ENCODE data around the gene BMP7.

The BMP7 gene

GRCh38 chr20:57306747-57307146, 40.3 kb upstream of the BMP7 start:
- no CpG with 5 or more reads among the region's 5 CpGs for WGBS (ENCODE audit: insufficient coverage, insufficient read length)
- H3K27me3 ChIP-seq (ENCODE audit: control insufficient read depth, insufficient read depth, low read length), result no peaks in the 10 kb centered on the region
- no peaks in the 10 kb centered on the region for H3K4me1 ChIP-seq (ENCODE audit: control insufficient read depth, insufficient read depth, low read length)
- H3K36me3 ChIP-seq (ENCODE audit: control insufficient read depth, insufficient read depth, low read length), result no peaks in the 10 kb centered on the region
- no peaks in the 10 kb centered on the region for H3K9me3 ChIP-seq (ENCODE audit: control insufficient read depth, insufficient read depth, low read length)
- no peak overlapping the region for H3K4me3 ChIP-seq (ENCODE audit: low read length)
- H3K27ac ChIP-seq (ENCODE audit: low read length), result no peak overlapping the region
- DNase-seq (ENCODE audit: low read depth, low spot score), result no peak

GRCh38 chr20:57301026-57301425, 34.6 kb upstream of the BMP7 start:
- H3K4me3 ChIP-seq (ENCODE audit: low read length), result no peak overlapping the region
- DNase-seq (ENCODE audit: low read depth, low spot score), result no peak
- no peaks in the 10 kb centered on the region for H3K36me3 ChIP-seq (ENCODE audit: control insufficient read depth, insufficient read depth, low read length)
- WGBS (ENCODE audit: insufficient coverage, insufficient read length), result no CpG with 5 or more reads among the region's 14 CpGs
- H3K27me3 ChIP-seq (ENCODE audit: control insufficient read depth, insufficient read depth, low read length), result no peaks in the 10 kb centered on the region
- H3K4me1 ChIP-seq (ENCODE audit: control insufficient read depth, insufficient read depth, low read length), result no peaks in the 10 kb centered on the region
- no peaks in the 10 kb centered on the region for H3K9me3 ChIP-seq (ENCODE audit: control insufficient read depth, insufficient read depth, low read length)
- H3K27ac ChIP-seq (ENCODE audit: low read length), result no peak overlapping the region

GRCh38 chr20:57298457-57298856, 32.0 kb upstream of the BMP7 start:
- Histone ChIP-seq H3K9me3 (ENCODE audit: control insufficient read depth, insufficient read depth, low read length) (no peaks in the 10 kb centered on the region), H3K4me3 (ENCODE audit: low read length) (no peak overlapping the region), H3K27ac (ENCODE audit: low read length) (no peak overlapping the region), H3K4me1 (ENCODE audit: control insufficient read depth, insufficient read depth, low read length) (peaks cover 2% of the 10 kb centered on the region; the same call in 1 of the 2 replicates), H3K27me3 (ENCODE audit: control insufficient read depth, insufficient read depth, low read length) (no peaks in the 10 kb centered on the region), H3K36me3 (ENCODE audit: control insufficient read depth, insufficient read depth, low read length) (no peaks in the 10 kb centered on the region)
- WGBS (ENCODE audit: insufficient coverage, insufficient read length), result no CpG with 5 or more reads among the region's 4 CpGs
- no peak for DNase-seq (ENCODE audit: low read depth, low spot score)

GRCh38 chr20:57294550-57294949, 28.1 kb upstream of the BMP7 start:
- no peak overlapping the region for H3K4me3 ChIP-seq (ENCODE audit: low read length)
- peaks cover 2% of the 10 kb centered on the region; the same call in 1 of the 2 replicates for H3K4me1 ChIP-seq (ENCODE audit: control insufficient read depth, insufficient read depth, low read length)
- DNase-seq (ENCODE audit: low read depth, low spot score), result no peak
- no peak overlapping the region for H3K27ac ChIP-seq (ENCODE audit: low read length)
- H3K27me3 ChIP-seq (ENCODE audit: control insufficient read depth, insufficient read depth, low read length), result no peaks in the 10 kb centered on the region
- WGBS (ENCODE audit: insufficient coverage, insufficient read length), result no CpG with 5 or more reads among the region's 3 CpGs
- no peaks in the 10 kb centered on the region for H3K9me3 ChIP-seq (ENCODE audit: control insufficient read depth, insufficient read depth, low read length)
- H3K36me3 ChIP-seq (ENCODE audit: control insufficient read depth, insufficient read depth, low read length), result no peaks in the 10 kb centered on the region

- WGBS (ENCODE audit: insufficient coverage, insufficient read length), result no CpG with 5 or more reads among the region's 7 CpGs
- Histone ChIP-seq H3K4me3 (ENCODE audit: low read length) (no peak overlapping the region), H3K9me3 (ENCODE audit: control insufficient read depth, insufficient read depth, low read length) (no peaks in the 10 kb centered on the region), H3K27me3 (ENCODE audit: control insufficient read depth, insufficient read depth, low read length) (no peaks in the 10 kb centered on the region), H3K36me3 (ENCODE audit: control insufficient read depth, insufficient read depth, low read length) (no peaks in the 10 kb centered on the region), H3K4me1 (ENCODE audit: control insufficient read depth, insufficient read depth, low read length) (peaks cover 2% of the 10 kb centered on the region; the same call in 1 of the 2 replicates), H3K27ac (ENCODE audit: low read length) (no peak overlapping the region)
- no peak for DNase-seq (ENCODE audit: low read depth, low spot score)
These were observed 27.6 kb upstream of the BMP7 start for GRCh38 chr20:57293995-57294394.

- WGBS (ENCODE audit: insufficient coverage, insufficient read length), result no CpG with 5 or more reads among the region's 2 CpGs
- Histone ChIP-seq H3K4me1 (ENCODE audit: control insufficient read depth, insufficient read depth, low read length) (peaks cover 4% of the 10 kb centered on the region; the same call in 1 of the 2 replicates), H3K4me3 (ENCODE audit: low read length) (no peak overlapping the region), H3K36me3 (ENCODE audit: control insufficient read depth, insufficient read depth, low read length) (no peaks in the 10 kb centered on the region), H3K27me3 (ENCODE audit: control insufficient read depth, insufficient read depth, low read length) (no peaks in the 10 kb centered on the region), H3K9me3 (ENCODE audit: control insufficient read depth, insufficient read depth, low read length) (no peaks in the 10 kb centered on the region), H3K27ac (ENCODE audit: low read length) (no peak overlapping the region)
- DNase-seq (ENCODE audit: low read depth, low spot score), result no peak
These were observed 26.2 kb upstream of the BMP7 start for GRCh38 chr20:57292611-57293010.

- Histone ChIP-seq H3K4me1 (ENCODE audit: control insufficient read depth, insufficient read depth, low read length) (peaks cover 4% of the 10 kb centered on the region; the same call in 1 of the 2 replicates), H3K9me3 (ENCODE audit: control insufficient read depth, insufficient read depth, low read length) (no peaks in the 10 kb centered on the region), H3K4me3 (ENCODE audit: low read length) (no peak overlapping the region), H3K27ac (ENCODE audit: low read length) (no peak overlapping the region), H3K36me3 (ENCODE audit: control insufficient read depth, insufficient read depth, low read length) (no peaks in the 10 kb centered on the region), H3K27me3 (ENCODE audit: control insufficient read depth, insufficient read depth, low read length) (no peaks in the 10 kb centered on the region)
- no peak for DNase-seq (ENCODE audit: low read depth, low spot score)
- no CpG with 5 or more reads among the region's 6 CpGs for WGBS (ENCODE audit: insufficient coverage, insufficient read length)
These were observed 25.3 kb upstream of the BMP7 start for GRCh38 chr20:57291694-57292093.

GRCh38 chr20:57291003-57291402, 24.6 kb upstream of the BMP7 start:
- H3K4me3 ChIP-seq (ENCODE audit: low read length), result no peak overlapping the region
- DNase-seq (ENCODE audit: low read depth, low spot score), result no peak

GRCh38 chr20:57290178-57290484, 23.7 kb upstream of the BMP7 start:
- no peaks in the 10 kb centered on the region for H3K36me3 ChIP-seq (ENCODE audit: control insufficient read depth, insufficient read depth, low read length)
- no CpG with 5 or more reads among the region's 5 CpGs for WGBS (ENCODE audit: insufficient coverage, insufficient read length)
- H3K4me1 ChIP-seq (ENCODE audit: control insufficient read depth, insufficient read depth, low read length), result peaks cover 4% of the 10 kb centered on the region; the same call in 1 of the 2 replicates
- no peak overlapping the region for H3K4me3 ChIP-seq (ENCODE audit: low read length)
- DNase-seq (ENCODE audit: low read depth, low spot score), result no peak
- H3K27ac ChIP-seq (ENCODE audit: low read length), result no peak overlapping the region
- no peaks in the 10 kb centered on the region for H3K9me3 ChIP-seq (ENCODE audit: control insufficient read depth, insufficient read depth, low read length)
- no peaks in the 10 kb centered on the region for H3K27me3 ChIP-seq (ENCODE audit: control insufficient read depth, insufficient read depth, low read length)

More at GRCh38 chr20:57291003-57291402, 24.6 kb upstream of the BMP7 start:
- H3K36me3 ChIP-seq (ENCODE audit: control insufficient read depth, insufficient read depth, low read length), result no peaks in the 10 kb centered on the region
- H3K4me1 ChIP-seq (ENCODE audit: control insufficient read depth, insufficient read depth, low read length), result peaks cover 4% of the 10 kb centered on the region; the same call in 1 of the 2 replicates
- H3K27me3 ChIP-seq (ENCODE audit: control insufficient read depth, insufficient read depth, low read length), result no peaks in the 10 kb centered on the region
- WGBS (ENCODE audit: insufficient coverage, insufficient read length), result no CpG with 5 or more reads among the region's 10 CpGs
- no peak overlapping the region for H3K27ac ChIP-seq (ENCODE audit: low read length)
- no peaks in the 10 kb centered on the region for H3K9me3 ChIP-seq (ENCODE audit: control insufficient read depth, insufficient read depth, low read length)

GRCh38 chr20:57289391-57290177, 23.1 kb upstream of the BMP7 start:
- WGBS (ENCODE audit: insufficient coverage, insufficient read length), result no CpG with 5 or more reads among the region's 8 CpGs
- H3K27me3 ChIP-seq (ENCODE audit: control insufficient read depth, insufficient read depth, low read length), result no peaks in the 10 kb centered on the region
- no peak overlapping the region for H3K4me3 ChIP-seq (ENCODE audit: low read length)
- peaks cover 4% of the 10 kb centered on the region; the same call in 1 of the 2 replicates for H3K4me1 ChIP-seq (ENCODE audit: control insufficient read depth, insufficient read depth, low read length)
- no peak for DNase-seq (ENCODE audit: low read depth, low spot score)
- no peak overlapping the region for H3K27ac ChIP-seq (ENCODE audit: low read length)
- H3K36me3 ChIP-seq (ENCODE audit: control insufficient read depth, insufficient read depth, low read length), result no peaks in the 10 kb centered on the region
- H3K9me3 ChIP-seq (ENCODE audit: control insufficient read depth, insufficient read depth, low read length), result no peaks in the 10 kb centered on the region
